Measurements from ENCODE around the gene PAPOLA.

GRCh38 chr14:96581026-96581425, 78.8 kb downstream of the PAPOLA start:
- TF ChIP-seq POLR2A (IDR thresholded peaks at IDR 0.05) (no peak), CTCF (IDR thresholded peaks at IDR 0.05) (no peak)

Measured in thyroid gland (tissue), 4 donors.